HepG2 (cell line): ENCODE results near the gene MAGEE1.

Source experiments
- CBFB ChIP-seq: sonication (generic); formaldehyde crosslinking; IDR thresholded peaks from 2 replicates; pipeline ENCODE4 v1.4.0; 2020; ENCODE audit warnings: missing genetic modification reagents
- CEBPB ChIP-seq: IDR thresholded peaks from 2 replicates; pipeline ENCODE4 v1.6.1; 2011; ENCODE audit warnings: low read depth, low read length, improper control_type of control experiment, borderline replicate concordance
- JUNB ChIP-seq: sonication (generic); formaldehyde crosslinking; IDR thresholded peaks from 2 replicates; pipeline ENCODE4 v1.8.0; 2022; ENCODE audit warnings: missing genetic modification reagents, mild to moderate bottlenecking, borderline replicate concordance
- SIN3B ChIP-seq: fragments of 150-350 bp; IDR thresholded peaks from 2 replicates; pipeline ENCODE4 v1.6.1; 2014; ENCODE audit warnings: low read length
- TAF1 ChIP-seq: sonication (generic); formaldehyde crosslinking; IDR thresholded peaks from 2 replicates; pipeline ENCODE4 v1.4.0; 2020; ENCODE audit warnings: missing genetic modification reagents
- TOE1 ChIP-seq: sonication (generic); formaldehyde crosslinking; IDR thresholded peaks from 2 replicates; pipeline ENCODE4 v1.4.0; 2020; ENCODE audit warnings: mild to moderate bottlenecking, missing genetic modification reagents
- ZNF17 ChIP-seq: sonication (generic); formaldehyde crosslinking; IDR thresholded peaks from 2 replicates; pipeline ENCODE4 v1.5.0; 2020; ENCODE audit warnings: mild to moderate bottlenecking, missing genetic modification reagents
- ZNF607 ChIP-seq: sonication (generic); formaldehyde crosslinking; IDR thresholded peaks from 2 replicates; pipeline ENCODE4 v1.5.1; 2020; ENCODE audit warnings: missing genetic modification reagents, mild to moderate bottlenecking, borderline replicate concordance

DNA sequence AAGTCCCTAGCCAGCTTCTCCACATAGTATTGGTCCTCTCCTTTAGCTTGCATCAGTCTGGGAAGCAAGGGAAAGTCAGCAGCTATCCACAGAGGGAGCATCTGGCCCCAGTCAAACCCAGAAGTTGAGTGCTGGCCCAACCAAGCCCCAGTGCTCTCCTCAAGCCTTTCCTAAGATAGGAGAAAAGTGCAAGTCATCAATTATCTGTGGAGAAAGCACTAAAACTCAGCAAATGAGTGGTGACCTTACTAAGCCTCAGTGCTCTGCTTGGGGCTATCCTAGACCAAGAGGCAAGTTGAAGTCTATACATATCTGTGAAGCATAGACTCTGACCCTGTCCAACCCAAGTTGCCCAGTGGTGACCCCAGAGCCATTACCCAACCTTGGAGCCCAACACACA is 28.5 kb upstream of the MAGEE1 start:
- no peak for TF ChIP-seq CEBPB
- TF ChIP-seq TAF1, result no peak
- no peak for TF ChIP-seq CBFB (CRISPR knock-in tag)
- TF ChIP-seq TOE1 (CRISPR knock-in tag), result no peak
- TF ChIP-seq JUNB (CRISPR knock-in tag), result no peak
- no peak for TF ChIP-seq SIN3B
- TF ChIP-seq ZNF607 (CRISPR knock-in tag), result no peak
- no peak for TF ChIP-seq ZNF17
